Choroid plexus epithelial cell (primary cell): ENCODE data around the gene LETM1.
"Not testable (repeated sequence)": the region's sequence is repeated elsewhere in the genome, so short reads cannot be mapped to it uniquely, and the experiment has no call there.

ENCODE experiments used
- DNase-seq: peaks from one replicate; pipeline ENCODE4 v3.0.0-alpha.2; 2010; ENCODE audit warnings: low read depth
- H3K4me3 ChIP-seq: 2 replicates; pipeline ENCODE4 v1.5.1; 2011; ENCODE audit warnings: low read depth, mild to moderate bottlenecking, control low read depth, low read length, moderate library complexity
- CTCF ChIP-seq: conservative IDR thresholded peaks from 2 replicates; pipeline ENCODE4 v1.5.1; 2011; ENCODE audit warnings: low read depth, mild to moderate bottlenecking, control low read depth, inconsistent platforms, low read length, moderate library complexity

LETM1 gene

GRCh38 chr4:1836650-1837049 is 19.3 kb downstream of the LETM1 start:
- no peak for DNase-seq
- no peak overlapping the region for H3K4me3 ChIP-seq
- no peak for TF ChIP-seq CTCF

GRCh38 chr4:1835836-1836235 is 20.1 kb downstream of the LETM1 start:
- not testable (repeated sequence) for DNase-seq, H3K4me3 ChIP-seq

GRCh38 chr4:1834047-1834775 is 21.7 kb downstream of the LETM1 start:
- H3K4me3 ChIP-seq = no peak overlapping the region
- DNase-seq = no peak
- no peak for TF ChIP-seq CTCF

- DNase-seq = no peak
- TF ChIP-seq CTCF = no peak
- H3K4me3 ChIP-seq = no peak overlapping the region
These were observed 22.5 kb downstream of the LETM1 start for GRCh38 chr4:1833307-1834046.

GRCh38 chr4:1832690-1833089 is 23.3 kb downstream of the LETM1 start:
- H3K4me3 ChIP-seq = no peak overlapping the region
- no peak for DNase-seq
- no peak for TF ChIP-seq CTCF

- DNase-seq = no peak
- H3K4me3 ChIP-seq = no peak overlapping the region
- no peak for TF ChIP-seq CTCF
These were observed 24.6 kb downstream of the LETM1 start for GRCh38 chr4:1831331-1831730.

GRCh38 chr4:1830642-1831228 is 25.2 kb downstream of the LETM1 start:
- no peak for TF ChIP-seq CTCF
- DNase-seq = no peak
- H3K4me3 ChIP-seq = no peak overlapping the region
